HG03139 (cell line): ENCODE measurements around the gene MAPK14.

ENCODE experiments used
- ATAC-seq: cut with Tn5 transposase; IDR thresholded peaks from one replicate; pipeline ENCODE4 v1.9.1; 2021; ENCODE audit not compliant: unreplicated experiment

Gene MAPK14

GRCh38 chr6:36132246-36132895 is 104.8 kb downstream of the MAPK14 start:
- ATAC-seq, result no peak

- ATAC-seq, result no peak
Measured at GRCh38 chr6:36133148-36133547, 105.5 kb downstream of the MAPK14 start.

GRCh38 chr6:36133912-36134311 is 106.3 kb downstream of the MAPK14 start:
- ATAC-seq, result no peak

- ATAC-seq, result no peak
Measured at GRCh38 chr6:36135053-36135731, 107.6 kb downstream of the MAPK14 start.

- ATAC-seq, result no peak
Measured at GRCh38 chr6:36136034-36136433, 108.4 kb downstream of the MAPK14 start.

- no peak for ATAC-seq
Measured at GRCh38 chr6:36136551-36136950, 108.9 kb downstream of the MAPK14 start.

- ATAC-seq, result no peak
Measured at GRCh38 chr6:36138667-36139066, 111.1 kb downstream of the MAPK14 start.

- no peak for ATAC-seq
Measured at GRCh38 chr6:36139431-36139830, 111.8 kb downstream of the MAPK14 start.

- no peak for ATAC-seq
Measured at GRCh38 chr6:36139991-36140710, 112.5 kb downstream of the MAPK14 start.

- no peak for ATAC-seq
Measured at GRCh38 chr6:36141091-36141490, 113.5 kb downstream of the MAPK14 start.

GRCh38 chr6:36141961-36142360 is 114.4 kb downstream of the MAPK14 start:
- ATAC-seq, result no peak

GRCh38 chr6:36142971-36143838 is 115.6 kb downstream of the MAPK14 start:
- ATAC-seq, result no peak

GRCh38 chr6:36145495-36145894 is 117.9 kb downstream of the MAPK14 start:
- ATAC-seq, result no peak

- ATAC-seq, result no peak
Measured at GRCh38 chr6:36147294-36147693, 119.7 kb downstream of the MAPK14 start.

- ATAC-seq, result no peak
Measured at GRCh38 chr6:36149476-36149875, 121.9 kb downstream of the MAPK14 start.

- no peak for ATAC-seq
Measured at GRCh38 chr6:36150283-36150682, 122.7 kb downstream of the MAPK14 start.

GRCh38 chr6:36154286-36154685 is 126.7 kb downstream of the MAPK14 start:
- ATAC-seq, result no peak

GRCh38 chr6:36155662-36156061 is 128.1 kb downstream of the MAPK14 start:
- no peak for ATAC-seq

- ATAC-seq, result no peak
Measured at GRCh38 chr6:36160147-36160760, 132.6 kb downstream of the MAPK14 start.
